WI38 (cell line): ENCODE measurements around the gene UBE2E3.

Experiments
- H3K4me3 ChIP-seq: 2 replicates; pipeline ENCODE4 v1.5.1; 2011; ENCODE audit warnings: low read depth, mild to moderate bottlenecking, control low read depth, low read length
- CTCF ChIP-seq: IDR thresholded peaks from 2 replicates; pipeline ENCODE4 v1.5.1; 2012; ENCODE audit warnings: low read depth, mild to moderate bottlenecking, control low read depth, low read length

Gene UBE2E3

GRCh38 chr2:181063696-181064095 lies 83.3 kb downstream of the UBE2E3 start:
- no peak overlapping the region for H3K4me3 ChIP-seq
- TF ChIP-seq CTCF = no peak

DNA sequence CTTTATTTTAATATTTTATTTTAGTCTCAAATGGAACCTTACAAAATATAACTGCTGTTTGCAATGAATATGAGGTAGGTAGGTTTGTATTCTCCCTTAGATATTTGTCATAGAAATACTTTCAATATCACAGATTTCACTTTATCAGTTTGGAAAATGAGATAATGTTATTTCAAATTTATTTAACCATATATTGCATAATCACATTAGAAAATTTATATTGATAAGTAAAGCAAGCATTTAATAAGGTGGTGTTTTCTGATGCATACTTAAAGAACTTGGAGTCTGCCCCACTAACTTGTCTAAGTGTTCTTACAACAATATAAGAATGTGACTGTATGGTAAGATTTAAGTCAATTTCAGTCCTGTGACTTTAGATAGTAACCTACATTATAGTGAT lies 85.1 kb downstream of the UBE2E3 start:
- H3K4me3 ChIP-seq = no peak overlapping the region
- no peak for TF ChIP-seq CTCF

- TF ChIP-seq CTCF = no peak
These were observed 85.9 kb downstream of the UBE2E3 start for GRCh38 chr2:181066333-181066732.

GRCh38 chr2:181070119-181070835 lies 89.9 kb downstream of the UBE2E3 start:
- TF ChIP-seq CTCF = no peak
- H3K4me3 ChIP-seq = no peak overlapping the region

More at GRCh38 chr2:181066333-181066732, 85.9 kb downstream of the UBE2E3 start:
- H3K4me3 ChIP-seq = no peak overlapping the region

DNA sequence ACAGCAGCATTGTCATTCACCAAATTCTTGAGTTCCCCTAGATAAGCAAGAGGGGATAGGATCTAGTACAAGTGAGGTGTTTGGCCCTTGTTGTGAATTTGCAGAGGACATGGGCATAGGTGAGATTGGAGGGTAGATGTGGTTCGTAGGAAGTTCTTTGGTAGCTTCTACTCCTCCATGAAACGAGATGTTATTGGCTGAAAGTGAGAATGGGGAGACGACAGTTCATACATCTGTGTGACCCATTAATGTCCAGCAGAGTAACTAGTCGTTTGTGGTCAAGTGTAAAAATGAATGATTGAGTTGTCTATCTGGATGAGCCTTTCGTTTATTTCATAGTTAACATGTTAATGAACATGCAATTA lies 90.4 kb downstream of the UBE2E3 start:
- TF ChIP-seq CTCF = no peak
- no peak overlapping the region for H3K4me3 ChIP-seq

DNA sequence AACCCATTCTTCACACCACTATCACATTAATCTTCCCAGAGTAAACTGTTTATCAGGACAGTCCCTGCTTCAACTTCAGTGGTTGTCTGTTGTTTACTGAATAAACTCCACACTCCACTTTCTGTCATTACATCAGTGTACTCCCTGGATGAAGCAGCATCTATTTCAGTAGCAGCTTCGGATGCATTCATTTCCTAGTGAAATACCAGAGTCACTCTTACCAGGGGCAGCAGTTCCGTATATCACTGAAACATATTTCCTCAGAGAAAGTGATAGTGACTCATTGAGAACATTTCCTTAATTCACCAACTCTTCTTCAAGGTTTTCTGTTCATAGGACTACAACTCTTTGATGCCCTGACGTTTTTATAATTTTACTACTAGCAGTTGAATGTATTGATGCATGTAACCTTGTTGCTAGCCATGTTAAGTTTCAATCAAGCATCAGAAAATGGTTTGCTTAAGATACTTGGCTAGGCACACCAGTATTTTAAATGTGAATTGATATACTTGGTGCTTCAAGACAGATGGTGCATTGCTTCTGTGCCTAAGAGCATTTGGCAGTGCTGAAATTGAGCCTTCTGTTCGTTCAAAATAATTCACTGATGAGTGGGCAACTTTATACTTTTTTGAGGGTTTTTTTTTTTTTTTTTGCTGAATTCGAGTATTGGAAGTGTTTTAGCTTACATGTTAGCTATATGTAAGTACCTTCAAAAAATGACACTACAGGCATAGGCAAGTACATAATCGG lies 92.3 kb downstream of the UBE2E3 start:
- TF ChIP-seq CTCF = no peak
- H3K4me3 ChIP-seq = no peak overlapping the region

GRCh38 chr2:181073896-181074295 lies 93.5 kb downstream of the UBE2E3 start:
- TF ChIP-seq CTCF = no peak

More at GRCh38 chr2:181073896-181074295, 93.5 kb downstream of the UBE2E3 start:
- H3K4me3 ChIP-seq = no peak overlapping the region
